ENCODE results near the gene MTX1. TPM values are rescaled to one million over a fixed set of nuclear protein-coding genes. Genes with fewer than 3 reads are reported as not detected.
"Not testable (repeated sequence)": the region's sequence is repeated elsewhere in the genome, so short reads cannot be mapped to it uniquely, and the experiment has no call there.

Gene MTX1
- total RNA-seq, 4 donors from 2014 or later = 30.1 to 50.7 (median 35.3) TPM

- 87 to 94% methylated on average over 5 to 6 of the region's 9 CpGs for WGBS, 2 donors
- H3K9me3 ChIP-seq; H3K4me3 ChIP-seq; H3K27me3 ChIP-seq; H3K27ac ChIP-seq; DNase-seq (ENCODE audit: low spot score in 2 of 2): not testable (repeated sequence)
- H3K4me1 ChIP-seq = peaks cover 0 to 25% (median 0%) of the 10 kb centered on the region in 4 donors
- H3K36me3 ChIP-seq = peaks cover 0 to 46% (median 4%) of the 10 kb centered on the region in 3 donors
Observed at GRCh38 chr1:155235375-155235774, 26.9 kb downstream of the MTX1 start.

DNA sequence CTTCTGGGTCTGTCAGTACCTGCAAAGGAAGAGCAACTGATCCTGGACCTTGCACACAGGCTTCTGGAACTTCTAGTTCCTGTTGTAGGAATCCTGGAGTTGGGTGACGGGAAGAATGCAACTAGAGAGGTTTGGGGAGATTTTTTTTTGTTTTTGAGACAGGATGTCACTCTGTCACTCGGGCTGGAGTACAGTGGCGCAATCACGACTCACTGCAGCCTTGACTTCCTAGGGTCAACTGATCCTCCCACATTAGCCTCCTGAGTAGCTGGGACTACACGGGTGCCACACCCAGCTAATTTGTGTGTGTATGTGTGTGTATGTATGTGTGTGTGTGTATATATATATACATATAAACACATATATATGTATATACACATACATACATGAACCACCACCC, 28.0 kb downstream of the MTX1 start:
- Histone ChIP-seq H3K9me3 (no peaks in the 10 kb centered on the region), H3K36me3 (peaks cover 0 to 46% (median 4%) of the 10 kb centered on the region in 3 donors), H3K27me3 (no peaks in the 10 kb centered on the region), H3K27ac (no peak overlapping the region), H3K4me3 (no peak overlapping the region), H3K4me1 (peaks cover 0 to 28% (median 3%) of the 10 kb centered on the region in 4 donors)
- WGBS, 2 donors = 78 to 82% methylated on average over 5 of the region's 5 CpGs
- TF ChIP-seq EP300 (IDR thresholded peaks at IDR 0.05) = no peak
- TF ChIP-seq, protein P1, sequence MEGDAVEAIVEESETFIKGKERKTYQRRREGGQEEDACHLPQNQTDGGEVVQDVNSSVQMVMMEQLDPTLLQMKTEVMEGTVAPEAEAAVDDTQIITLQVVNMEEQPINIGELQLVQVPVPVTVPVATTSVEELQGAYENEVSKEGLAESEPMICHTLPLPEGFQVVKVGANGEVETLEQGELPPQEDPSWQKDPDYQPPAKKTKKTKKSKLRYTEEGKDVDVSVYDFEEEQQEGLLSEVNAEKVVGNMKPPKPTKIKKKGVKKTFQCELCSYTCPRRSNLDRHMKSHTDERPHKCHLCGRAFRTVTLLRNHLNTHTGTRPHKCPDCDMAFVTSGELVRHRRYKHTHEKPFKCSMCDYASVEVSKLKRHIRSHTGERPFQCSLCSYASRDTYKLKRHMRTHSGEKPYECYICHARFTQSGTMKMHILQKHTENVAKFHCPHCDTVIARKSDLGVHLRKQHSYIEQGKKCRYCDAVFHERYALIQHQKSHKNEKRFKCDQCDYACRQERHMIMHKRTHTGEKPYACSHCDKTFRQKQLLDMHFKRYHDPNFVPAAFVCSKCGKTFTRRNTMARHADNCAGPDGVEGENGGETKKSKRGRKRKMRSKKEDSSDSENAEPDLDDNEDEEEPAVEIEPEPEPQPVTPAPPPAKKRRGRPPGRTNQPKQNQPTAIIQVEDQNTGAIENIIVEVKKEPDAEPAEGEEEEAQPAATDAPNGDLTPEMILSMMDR (IDR thresholded peaks at IDR 0.05) = no peak
- no peak for TF ChIP-seq POLR2A (IDR thresholded peaks at IDR 0.05)
- DNase-seq (ENCODE audit: low spot score in 2 of 2) = no peak

- peak; percentile 49 to 77 for TF ChIP-seq EP300 (IDR thresholded peaks at IDR 0.05)
- TF ChIP-seq, protein P1 (IDR thresholded peaks at IDR 0.05) = no peak
- no peak for TF ChIP-seq POLR2A (IDR thresholded peaks at IDR 0.05)
- Histone ChIP-seq H3K9me3 (no peaks in the 10 kb centered on the region), H3K36me3 (peaks cover 0 to 34% (median 4%) of the 10 kb centered on the region in 3 donors), H3K4me3 (peak overlapping the region in 2 of 4 donors; percentile 37 to 49), H3K27ac (peak overlapping the region in 3 of 4 donors; percentile 22 to 64 (median 32)), H3K4me1 (peaks cover 0 to 44% (median 18%) of the 10 kb centered on the region in 4 donors), H3K27me3 (no peaks in the 10 kb centered on the region)
- 14 to 18% methylated on average over 4 of the region's 4 CpGs for WGBS, 2 donors
- peak; percentile 65 to 86 for DNase-seq (ENCODE audit: low spot score in 2 of 2)
Observed at GRCh38 chr1:155241069-155241679, 32.7 kb downstream of the MTX1 start.

- TF ChIP-seq, protein P1 (IDR thresholded peaks at IDR 0.05) = peak in 1 of 5 experiments; percentile 16
- TF ChIP-seq EP300 (IDR thresholded peaks at IDR 0.05) = no peak
- WGBS, 2 donors = 52 to 71% methylated on average over 4 of the region's 4 CpGs
- Histone ChIP-seq H3K27ac (peak overlapping the region in 2 of 4 donors; percentile 32 to 38), H3K9me3 (no peaks in the 10 kb centered on the region), H3K36me3 (peaks cover 0 to 31% (median 4%) of the 10 kb centered on the region in 3 donors), H3K27me3 (no peaks in the 10 kb centered on the region), H3K4me3 (no peak overlapping the region), H3K4me1 (peaks cover 0 to 44% (median 18%) of the 10 kb centered on the region in 4 donors)
- no peak for DNase-seq (ENCODE audit: low spot score in 2 of 2)
Observed at GRCh38 chr1:155241841-155242264, 33.4 kb downstream of the MTX1 start.

- peak overlapping the region; percentile 89 to 93 (median 90) for H3K27ac ChIP-seq
- WGBS, 2 donors = 71 to 85% methylated on average over 3 of the region's 3 CpGs
- H3K27me3 ChIP-seq = no peaks in the 10 kb centered on the region
- DNase-seq (ENCODE audit: low spot score in 2 of 2) = no peak
- TF ChIP-seq, protein P1 (IDR thresholded peaks at IDR 0.05) = no peak
- TF ChIP-seq POLR2A (IDR thresholded peaks at IDR 0.05) (no peak), EP300 (IDR thresholded peaks at IDR 0.05) (no peak)
- H3K4me3 ChIP-seq = peak overlapping the region in 3 of 4 donors; percentile 49 to 70 (median 49)
- H3K4me1 ChIP-seq = peaks cover 0 to 44% (median 18%) of the 10 kb centered on the region in 4 donors
- H3K36me3 ChIP-seq = peaks cover 0 to 31% (median 2%) of the 10 kb centered on the region in 3 donors
- H3K9me3 ChIP-seq = no peaks in the 10 kb centered on the region
Observed at GRCh38 chr1:155242805-155243358, 34.4 kb downstream of the MTX1 start.

Measured in tibial nerve (tissue), 4 donors.